Progenitor cell of endocrine pancreas (in vitro differentiated cells): ENCODE results near the gene ADH5. TPM values are rescaled to one million over a fixed set of nuclear protein-coding genes. Genes with fewer than 3 reads are reported as not detected.
"Not testable (repeated sequence)": the region's sequence is repeated elsewhere in the genome, so short reads cannot be mapped to it uniquely, and the experiment has no call there.

Experiments
- DNase-seq: peaks from one replicate; pipeline ENCODE4 v3.0.0; 2021; ENCODE audit warnings: low spot score; ENCODE audit not compliant: unreplicated experiment
- H3K27ac Mint-ChIP-seq: 2 replicates; pipeline ENCODE4 v1.8.0; 2021; ENCODE audit warnings: mild to moderate bottlenecking, moderate library complexity, mixed read lengths
- H3K27me3 Mint-ChIP-seq: 2 replicates; pipeline ENCODE4 v1.8.0; 2021; ENCODE audit warnings: mixed read lengths
- H3K36me3 Mint-ChIP-seq: 2 replicates; pipeline ENCODE4 v1.8.0; 2022; ENCODE audit warnings: mixed read lengths; ENCODE audit not compliant: insufficient read depth
- H3K4me1 Mint-ChIP-seq: 2 replicates; pipeline ENCODE4 v1.8.0; 2021; ENCODE audit warnings: low read depth, mixed read lengths
- H3K4me3 Mint-ChIP-seq: 2 replicates; pipeline ENCODE4 v1.8.0; 2021; ENCODE audit warnings: low read depth, mild to moderate bottlenecking, moderate library complexity, mixed read lengths
- H3K9me3 Mint-ChIP-seq: 2 replicates; pipeline ENCODE4 v1.8.0; 2021; ENCODE audit warnings: low read depth, mixed read lengths
- total RNA-seq: library from RNA; stranded (reverse); gene quantifications from 2 replicates; pipeline ENCODE4 v1.2.1, GENCODE V29; 2021
- TF ChIP-seq, protein P1 (sequence below): fragments of 200-600 bp; sonication (generic); IDR thresholded peaks from one replicate; pipeline ENCODE4 v1.5.0; 2021; ENCODE audit warnings: antibody characterized with exemption, mild to moderate bottlenecking; ENCODE audit not compliant: unreplicated experiment

The ADH5 gene
- total RNA-seq, 1 donor from 2014 or later = 213 TPM

DNA sequence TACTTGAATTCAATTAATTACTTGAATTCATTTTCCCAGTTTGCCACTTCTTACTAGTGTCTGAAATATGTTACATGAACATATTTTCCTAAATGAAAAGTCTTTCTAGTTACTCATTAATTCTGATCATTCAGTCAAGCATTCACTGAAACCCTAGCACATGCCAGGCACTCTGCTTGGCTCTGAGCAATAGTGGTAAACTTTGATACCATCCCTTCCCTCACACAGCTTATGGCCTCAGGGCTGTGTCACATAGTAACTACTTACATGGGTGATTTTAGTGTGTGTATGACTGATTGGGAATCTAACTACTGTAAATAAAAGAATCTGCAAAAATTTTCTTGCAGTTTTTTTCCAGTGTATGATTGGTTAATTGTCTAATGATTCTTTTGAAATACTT is 60.4 kb downstream of the ADH5 start:
- H3K4me3 Mint-ChIP-seq = no peak overlapping the region
- no peak overlapping the region for H3K27ac Mint-ChIP-seq
- TF ChIP-seq, protein P1, sequence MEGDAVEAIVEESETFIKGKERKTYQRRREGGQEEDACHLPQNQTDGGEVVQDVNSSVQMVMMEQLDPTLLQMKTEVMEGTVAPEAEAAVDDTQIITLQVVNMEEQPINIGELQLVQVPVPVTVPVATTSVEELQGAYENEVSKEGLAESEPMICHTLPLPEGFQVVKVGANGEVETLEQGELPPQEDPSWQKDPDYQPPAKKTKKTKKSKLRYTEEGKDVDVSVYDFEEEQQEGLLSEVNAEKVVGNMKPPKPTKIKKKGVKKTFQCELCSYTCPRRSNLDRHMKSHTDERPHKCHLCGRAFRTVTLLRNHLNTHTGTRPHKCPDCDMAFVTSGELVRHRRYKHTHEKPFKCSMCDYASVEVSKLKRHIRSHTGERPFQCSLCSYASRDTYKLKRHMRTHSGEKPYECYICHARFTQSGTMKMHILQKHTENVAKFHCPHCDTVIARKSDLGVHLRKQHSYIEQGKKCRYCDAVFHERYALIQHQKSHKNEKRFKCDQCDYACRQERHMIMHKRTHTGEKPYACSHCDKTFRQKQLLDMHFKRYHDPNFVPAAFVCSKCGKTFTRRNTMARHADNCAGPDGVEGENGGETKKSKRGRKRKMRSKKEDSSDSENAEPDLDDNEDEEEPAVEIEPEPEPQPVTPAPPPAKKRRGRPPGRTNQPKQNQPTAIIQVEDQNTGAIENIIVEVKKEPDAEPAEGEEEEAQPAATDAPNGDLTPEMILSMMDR = no peak
- no peaks in the 10 kb centered on the region for H3K27me3 Mint-ChIP-seq
- peaks cover 4% of the 10 kb centered on the region for H3K36me3 Mint-ChIP-seq
- H3K9me3 Mint-ChIP-seq = peaks cover 4% of the 10 kb centered on the region
- peaks cover 42% of the 10 kb centered on the region for H3K4me1 Mint-ChIP-seq
- DNase-seq = no peak

DNA sequence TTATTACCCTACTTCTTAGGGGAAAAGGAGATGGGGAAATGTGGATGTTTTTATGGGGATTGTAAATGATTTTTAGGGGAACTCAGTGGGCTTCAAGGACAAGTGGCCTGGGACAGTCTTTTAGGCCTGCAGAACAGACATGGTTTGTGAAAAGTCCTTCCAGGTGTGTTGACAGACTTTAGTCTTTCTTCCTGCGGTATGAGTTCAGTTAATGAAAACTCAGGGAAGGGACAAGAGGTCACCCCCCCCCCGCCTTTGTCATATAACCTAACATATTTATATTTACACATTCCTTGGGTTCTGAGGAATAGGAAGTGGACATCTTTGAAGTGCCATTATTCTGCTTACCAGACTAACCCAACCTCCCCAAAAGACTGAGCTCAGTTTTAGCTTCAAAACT is 61.3 kb downstream of the ADH5 start:
- H3K9me3 Mint-ChIP-seq = peaks cover 4% of the 10 kb centered on the region
- no peak for DNase-seq
- H3K27me3 Mint-ChIP-seq = no peaks in the 10 kb centered on the region
- peaks cover 10% of the 10 kb centered on the region for H3K36me3 Mint-ChIP-seq
- TF ChIP-seq, protein P1 = no peak
- H3K4me3 Mint-ChIP-seq = no peak overlapping the region
- peaks cover 42% of the 10 kb centered on the region for H3K4me1 Mint-ChIP-seq
- peak overlapping the region; percentile 30 for H3K27ac Mint-ChIP-seq

DNA sequence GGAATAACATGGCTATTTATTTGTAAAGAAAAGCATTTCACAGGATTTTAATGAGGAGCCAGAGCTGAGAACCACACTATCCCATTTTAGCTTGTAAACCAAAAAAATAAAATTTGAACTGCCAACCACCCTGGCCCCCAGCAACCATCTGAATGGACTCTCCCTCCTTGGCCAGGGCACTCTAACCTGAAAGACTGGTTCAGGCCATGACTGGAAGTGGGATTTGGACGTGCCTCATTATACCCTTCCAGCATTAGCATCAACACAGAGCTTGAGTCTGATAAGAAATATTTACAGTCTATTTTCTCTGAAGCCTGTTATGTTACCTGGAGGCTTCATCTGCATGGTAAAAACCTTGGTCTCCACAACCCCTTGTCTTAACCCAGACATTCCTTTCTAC is 63.1 kb downstream of the ADH5 start:
- Mint-ChIP-seq H3K27me3 (no peaks in the 10 kb centered on the region), H3K9me3 (peaks cover 16% of the 10 kb centered on the region), H3K36me3 (peaks cover 27% of the 10 kb centered on the region), H3K4me1 (peaks cover 42% of the 10 kb centered on the region), H3K27ac (peak overlapping the region; percentile 50), H3K4me3 (no peak overlapping the region)
- TF ChIP-seq, protein P1 = no peak
- DNase-seq = no peak

DNA sequence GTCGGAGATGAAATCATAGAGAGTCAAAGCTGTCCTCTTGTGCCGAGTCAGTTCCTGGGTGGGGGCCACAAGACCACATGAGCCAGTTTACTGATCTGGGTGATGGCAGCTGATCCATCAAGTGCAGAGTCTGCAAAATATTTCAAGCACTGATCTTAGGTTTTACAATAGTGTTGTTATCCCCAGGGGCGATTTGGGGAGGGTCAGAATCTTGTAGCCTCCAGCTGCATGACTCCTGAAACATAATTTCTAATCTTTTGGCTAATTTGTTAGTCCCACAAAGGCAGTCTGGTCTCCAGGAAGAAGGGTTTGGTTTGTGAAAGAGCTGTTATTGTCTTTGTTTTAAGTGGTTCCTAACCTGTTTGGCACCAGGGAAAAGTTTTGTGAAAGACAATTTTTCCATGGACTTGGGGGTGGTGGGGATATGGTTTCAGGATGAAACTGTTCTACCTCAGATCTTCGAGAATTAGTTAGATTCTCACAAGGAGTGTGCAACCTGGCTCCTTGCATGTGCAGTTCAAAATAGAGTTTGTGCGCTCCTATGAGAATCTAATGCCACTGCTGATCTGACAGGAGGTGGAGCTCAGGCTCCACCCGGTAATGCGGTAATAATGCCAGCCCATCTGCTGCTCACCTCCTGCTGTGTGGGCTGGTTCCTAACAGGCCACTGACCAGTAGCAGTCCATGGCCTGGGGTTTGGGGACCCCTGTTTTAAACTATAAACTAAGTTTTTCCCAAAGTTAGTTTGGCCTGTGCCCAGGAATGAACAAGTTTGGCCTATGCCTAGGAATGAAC is 63.9 kb downstream of the ADH5 start:
- no peak for DNase-seq
- H3K9me3 Mint-ChIP-seq = peaks cover 22% of the 10 kb centered on the region
- no peaks in the 10 kb centered on the region for H3K27me3 Mint-ChIP-seq
- no peak overlapping the region for H3K4me3 Mint-ChIP-seq
- TF ChIP-seq, protein P1 = no peak
- H3K36me3 Mint-ChIP-seq = peaks cover 34% of the 10 kb centered on the region
- H3K27ac Mint-ChIP-seq = peak overlapping the region; percentile 70
- H3K4me1 Mint-ChIP-seq = peaks cover 42% of the 10 kb centered on the region

DNA sequence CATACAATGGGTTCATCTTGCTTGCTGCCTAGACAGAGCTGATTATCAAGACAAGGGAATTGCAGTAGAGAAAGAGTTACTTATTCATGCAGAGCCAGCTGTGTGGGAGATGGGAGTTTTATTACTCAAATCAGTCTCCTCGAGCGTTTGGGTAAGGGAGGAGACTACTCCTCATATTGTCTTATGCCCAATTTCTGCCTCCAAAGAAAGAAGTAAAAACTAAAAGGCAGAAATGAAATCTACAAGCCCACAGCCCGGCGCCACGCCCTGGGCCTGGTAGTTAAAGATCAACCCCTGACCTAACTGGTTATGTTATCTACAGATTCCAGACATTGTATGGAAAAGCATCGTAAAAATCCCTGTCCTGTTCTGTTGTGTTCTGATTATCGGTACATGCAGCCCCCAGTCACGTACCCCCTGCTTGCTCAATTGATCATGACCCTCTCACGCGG is 64.8 kb downstream of the ADH5 start:
- Mint-ChIP-seq H3K9me3 (peaks cover 31% of the 10 kb centered on the region), H3K36me3 (peaks cover 42% of the 10 kb centered on the region), H3K27ac (peak overlapping the region; percentile 70), H3K4me1 (peaks cover 42% of the 10 kb centered on the region), H3K4me3 (peak overlapping the region; percentile 16)
- not testable (repeated sequence) for DNase-seq, H3K27me3 Mint-ChIP-seq

DNA sequence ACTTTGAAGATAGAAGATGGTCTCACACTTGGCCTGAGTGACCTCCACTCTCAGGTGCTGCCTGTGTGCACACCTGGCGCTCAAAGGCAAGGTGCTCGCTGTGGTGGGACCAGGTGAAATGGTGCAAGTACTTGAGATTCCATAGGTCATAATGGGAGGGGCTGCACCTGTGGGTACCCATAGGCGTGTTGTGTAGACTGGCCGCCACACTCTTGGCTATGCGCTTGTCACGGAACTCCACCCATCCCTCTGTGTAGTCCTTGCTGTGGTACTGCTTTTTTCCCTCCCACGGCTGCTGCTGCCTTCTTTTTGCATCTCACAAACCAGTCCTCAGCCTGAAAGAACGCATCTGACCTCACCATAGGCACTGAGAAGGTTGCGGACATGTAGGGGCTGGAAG is 66.0 kb downstream of the ADH5 start:
- Mint-ChIP-seq H3K36me3 (peaks cover 52% of the 10 kb centered on the region), H3K4me1 (peaks cover 37% of the 10 kb centered on the region), H3K9me3 (peaks cover 31% of the 10 kb centered on the region), H3K27ac (no peak overlapping the region), H3K27me3 (no peaks in the 10 kb centered on the region), H3K4me3 (no peak overlapping the region)
- TF ChIP-seq, protein P1 = no peak
- DNase-seq = no peak
